CD8-positive, alpha-beta memory T cell (primary cell): Measurements from ENCODE around the gene ZNF770. TPM values are rescaled to one million over a fixed set of nuclear protein-coding genes. Genes with fewer than 3 reads are reported as not detected.
A peak's percentile ranks its signal among the peaks of the same experiment; 100 is the strongest.
"Not testable (repeated sequence)": the region's sequence is repeated elsewhere in the genome, so short reads cannot be mapped to it uniquely, and the experiment has no call there.

Experiments
- CTCF ChIA-PET: fragments of 350-600 bp; sonication (Branson Sonifier 250); formaldehyde crosslinking; loops from one replicate; lab custom pipeline; 2021; ENCODE audit warnings: antibody characterized with exemption; lab: Charles Lee
- POLR2A ChIA-PET: fragments of 350-600 bp; sonication (Branson Sonifier 250); formaldehyde crosslinking; loops from one replicate; lab custom pipeline; 2021; ENCODE audit warnings: antibody characterized with exemption; lab: Charles Lee
- DNase-seq, 5 donors: peaks; one replicate each; pipeline versions ENCODE4 v3.0.0 to v3.0.0-alpha.2; 2020 to 2022; ENCODE audit warnings: mixed read lengths in 1 of 5
- H3K27ac ChIP-seq: one replicate; pipeline ENCODE4 v1.7.0; 2013; ENCODE audit warnings: low read depth, mild to moderate bottlenecking, low read length, moderate library complexity
- H3K27me3 ChIP-seq: 2 replicates; pipeline ENCODE4 v1.7.0; 2013; ENCODE audit warnings: low read length, mild to moderate bottlenecking; ENCODE audit not compliant: insufficient read depth, poor library complexity, severe bottlenecking
- H3K36me3 ChIP-seq: 2 replicates; pipeline ENCODE4 v1.7.0; 2013; ENCODE audit warnings: mild to moderate bottlenecking, low read length, moderate library complexity; ENCODE audit not compliant: insufficient read depth
- H3K4me1 ChIP-seq: 2 replicates; pipeline ENCODE4 v1.7.0; 2013; ENCODE audit warnings: mild to moderate bottlenecking, low read length, moderate library complexity; ENCODE audit not compliant: insufficient read depth
- H3K4me3 ChIP-seq: 2 replicates; pipeline ENCODE4 v1.7.0; 2013; ENCODE audit warnings: mild to moderate bottlenecking, low read length
- H3K9me3 ChIP-seq: 2 replicates; pipeline ENCODE4 v1.7.0; 2013; ENCODE audit warnings: mild to moderate bottlenecking, low read length
- H3K27ac Mint-ChIP-seq, 8 donors: one replicate each; pipeline ENCODE4 v1.8.0; 2020 to 2021; ENCODE audit warnings: mixed read lengths in 8 of 8, mild to moderate bottlenecking in 6 of 8, inconsistent platforms in 3 of 8, moderate library complexity in 3 of 8
- H3K27me3 Mint-ChIP-seq, 2 donors: one replicate each; pipeline ENCODE4 v1.8.0; 2020 to 2021; ENCODE audit warnings: mixed read lengths in 2 of 2, mild to moderate bottlenecking in 1 of 2, moderate library complexity in 1 of 2
- H3K36me3 Mint-ChIP-seq, 3 donors: one replicate each; pipeline ENCODE4 v1.8.0; 2020 to 2021; ENCODE audit warnings: mixed read lengths in 3 of 3, inconsistent platforms in 1 of 3, mild to moderate bottlenecking in 1 of 3
- H3K4me1 Mint-ChIP-seq, 3 donors: one replicate each; pipeline ENCODE4 v1.8.0; 2020 to 2021; ENCODE audit warnings: mixed read lengths in 3 of 3, inconsistent platforms in 1 of 3, mild to moderate bottlenecking in 1 of 3
- H3K4me3 Mint-ChIP-seq, 7 donors: one replicate each; pipeline ENCODE4 v1.8.0; 2020 to 2021; ENCODE audit warnings: mixed read lengths in 7 of 7, mild to moderate bottlenecking in 6 of 7, moderate library complexity in 4 of 7, inconsistent platforms in 2 of 7
- H3K9me3 Mint-ChIP-seq, 5 donors: one replicate each; pipeline ENCODE4 v1.8.0; 2020 to 2022; ENCODE audit warnings: mixed read lengths in 5 of 5, mild to moderate bottlenecking in 3 of 5, moderate library complexity in 2 of 5, inconsistent platforms in 1 of 5
- polyA plus RNA-seq: library from polyadenylated mRNA; unstranded; fragments of 300-500 nt; fragmentation: Illumina TruSeq; gene quantifications from one replicate; pipeline ENCODE4 v1.2.3, GENCODE V29; 2021
- total RNA-seq, 2 experiments: library from RNA; stranded (reverse); gene quantifications; one replicate each; pipeline ENCODE4 v1.2.3, GENCODE V29; 2021

The ZNF770 gene
- total and polyA plus RNA-seq, 3 experiments from 2014 or later = 63.6 to 112 (median 68.0) TPM

- H3K4me3 ChIP-seq = peak overlapping the region; percentile 96
- not testable (repeated sequence) for H3K9me3 Mint-ChIP-seq
These were observed 17.9 kb downstream of the ZNF770 start for GRCh38 chr15:34970098-34970643.

DNA sequence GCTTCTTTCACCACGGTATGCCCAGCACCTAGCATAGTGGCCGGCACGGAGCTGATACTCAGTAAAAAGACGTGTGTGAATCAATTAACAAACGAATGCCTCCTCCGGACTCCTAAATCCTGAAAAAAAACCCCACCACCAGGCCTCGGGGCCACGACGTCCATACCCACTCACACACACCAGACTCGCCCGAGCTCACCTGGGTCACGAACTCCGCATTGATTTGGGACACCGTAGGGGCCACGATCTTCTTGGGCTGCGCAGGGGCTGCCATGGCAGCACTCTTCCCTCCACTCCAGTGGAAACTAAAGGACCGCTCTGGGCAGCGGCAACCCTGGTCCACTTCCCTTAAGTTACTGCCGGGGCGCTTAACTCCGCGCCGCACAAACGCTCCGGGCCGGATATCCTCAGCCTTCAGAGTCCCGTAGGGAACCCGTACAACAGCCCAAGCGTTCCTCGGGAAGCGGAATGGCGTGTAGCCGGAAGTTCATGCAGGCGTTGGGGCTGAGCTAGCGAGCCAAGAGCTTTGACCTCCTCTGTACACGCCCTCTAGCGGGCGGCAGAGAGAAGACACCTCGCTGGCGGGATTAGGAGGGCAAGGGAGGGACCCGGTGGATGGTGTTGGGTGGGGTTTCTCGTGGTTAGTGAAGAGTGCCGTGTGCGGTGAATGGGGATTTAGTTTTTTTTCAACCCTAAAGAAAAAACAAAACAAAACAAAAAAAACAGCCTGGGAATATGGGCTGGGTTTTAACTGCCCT lies 18.6 kb downstream of the ZNF770 start, which contains the start of gene AQR:
Gene AQR, minus strand, starts transcription at position 403 of the 758 bp plus-strand sequence. Its CDS starts 129 bp downstream, at position 274.
- Mint-ChIP-seq H3K4me3 (peak within 1 kb of the TSS; percentile 97 to 100 (median 99)), H3K9me3 (no peaks in the 10 kb centered on the region), H3K4me1 (peaks cover 46 to 55% (median 54%) of the 10 kb centered on the region in 3 donors), H3K36me3 (peaks cover 0 to 27% (median 5%) of the 10 kb centered on the region in 3 donors), H3K27me3 (no peaks in the 10 kb centered on the region), H3K27ac (peak within 1 kb of the TSS; percentile 83 to 99 (median 96))
- Histone ChIP-seq H3K4me3 (peak within 1 kb of the TSS; percentile 96), H3K9me3 (no peaks in the 10 kb centered on the region), H3K4me1 (peaks cover 25% of the 10 kb centered on the region), H3K27ac (peak within 1 kb of the TSS; percentile 88), H3K27me3 (no peaks in the 10 kb centered on the region), H3K36me3 (peaks cover 3% of the 10 kb centered on the region)
- POLR2A ChIA-PET = interaction anchor here (0.5 to 3.3 kb wide), 3 partner anchors 15 to 30 kb away, joined by 3 to 71 read pairs (median 3); partner anchors contain the start of gene ZNF770
- DNase-seq = peak; percentile 86 to 94 (median 89)
- CTCF ChIA-PET = interaction anchor here (0.6 to 2.4 kb wide), 11 partner anchors 12 to 760 kb away, joined by 3 to 77 read pairs (median 3); partner anchors contain the start of gene ZNF770

More at GRCh38 chr15:34970098-34970643, 17.9 kb downstream of the ZNF770 start:
- Mint-ChIP-seq H3K4me3 (peak overlapping the region; percentile 97 to 100 (median 99)), H3K27ac (peak overlapping the region; percentile 83 to 99 (median 96)), H3K36me3 (peaks cover 0 to 24% (median 5%) of the 10 kb centered on the region in 3 donors), H3K4me1 (peaks cover 40 to 48% (median 47%) of the 10 kb centered on the region in 3 donors)
- not testable (repeated sequence) for H3K27me3 ChIP-seq, H3K9me3 ChIP-seq, H3K36me3 ChIP-seq, DNase-seq, H3K27me3 Mint-ChIP-seq
- POLR2A ChIA-PET = interaction anchor here (1.1 to 3.3 kb wide), 2 partner anchors 18 to 31 kb away, joined by 3 to 71 read pairs; partner anchors contain the start of gene ZNF770
- CTCF ChIA-PET = interaction anchor here (0.8 to 2.4 kb wide), 9 partner anchors 12 to 761 kb away, joined by 3 to 77 read pairs (median 3); partner anchors contain the start of gene ZNF770
- Histone ChIP-seq H3K4me1 (peaks cover 25% of the 10 kb centered on the region), H3K27ac (peak overlapping the region; percentile 88)

DNA sequence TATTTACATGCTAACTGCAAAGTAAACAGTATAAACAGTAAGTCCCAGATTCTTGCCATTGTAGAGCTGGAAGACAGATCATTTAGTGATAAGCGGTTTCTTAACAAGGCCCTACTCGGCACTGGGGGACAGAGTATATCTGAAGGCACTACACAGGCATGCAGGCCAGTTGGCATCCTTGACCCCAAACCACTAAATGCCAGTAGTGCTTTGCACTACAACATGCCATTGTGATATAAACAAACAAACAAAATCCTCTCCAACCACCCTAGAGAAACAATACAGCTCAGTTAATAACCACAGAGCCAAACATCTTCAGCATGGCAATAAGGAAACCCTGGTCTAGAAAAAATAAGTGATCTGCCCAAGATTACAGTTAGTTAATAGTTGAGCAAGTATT lies 23.8 kb downstream of the ZNF770 start:
- Mint-ChIP-seq H3K9me3 (no peaks in the 10 kb centered on the region), H3K27me3 (no peaks in the 10 kb centered on the region), H3K36me3 (peaks cover 6 to 60% (median 13%) of the 10 kb centered on the region in 3 donors), H3K4me3 (peak overlapping the region in 1 of 7 donors; percentile 4), H3K27ac (peak overlapping the region in 3 of 8 donors; percentile 8 to 44 (median 26)), H3K4me1 (peaks cover 52 to 71% (median 70%) of the 10 kb centered on the region in 3 donors)
- CTCF ChIA-PET = no interaction called here
- Histone ChIP-seq H3K9me3 (no peaks in the 10 kb centered on the region), H3K4me3 (no peak overlapping the region), H3K36me3 (peaks cover 6% of the 10 kb centered on the region), H3K4me1 (peaks cover 25% of the 10 kb centered on the region), H3K27me3 (no peaks in the 10 kb centered on the region), H3K27ac (no peak overlapping the region)
- POLR2A ChIA-PET = interaction anchor here (0.7 kb wide), 1 partner anchor 23 kb away, joined by 6 read pairs; no protein-coding TSS in a partner anchor
- no peak for DNase-seq

- ChIA-PET POLR2A (no interaction called here), CTCF (interaction anchor here (0.6 kb wide), 1 partner anchor 111 kb away, joined by 3 read pairs; no protein-coding TSS in a partner anchor)
- H3K36me3 Mint-ChIP-seq = peaks cover 8 to 58% (median 11%) of the 10 kb centered on the region in 3 donors
- no peak overlapping the region for H3K4me3 Mint-ChIP-seq
- Histone ChIP-seq H3K4me1 (no peaks in the 10 kb centered on the region), H3K27ac (no peak overlapping the region), H3K27me3 (no peaks in the 10 kb centered on the region), H3K9me3 (no peaks in the 10 kb centered on the region), H3K36me3 (peaks cover 7% of the 10 kb centered on the region), H3K4me3 (no peak overlapping the region)
- no peak for DNase-seq
- H3K9me3 Mint-ChIP-seq = no peaks in the 10 kb centered on the region
- peaks cover 5 to 23% (median 12%) of the 10 kb centered on the region in 3 donors for H3K4me1 Mint-ChIP-seq
- H3K27ac Mint-ChIP-seq = peak overlapping the region in 2 of 8 donors; percentile 46 to 58
- H3K27me3 Mint-ChIP-seq = no peaks in the 10 kb centered on the region
These were observed 34.2 kb downstream of the ZNF770 start for GRCh38 chr15:34953851-34954250.

GRCh38 chr15:34952481-34952880 lies 35.6 kb downstream of the ZNF770 start:
- POLR2A ChIA-PET = no interaction called here
- H3K4me1 Mint-ChIP-seq = peaks cover 5 to 20% (median 11%) of the 10 kb centered on the region in 3 donors
- Histone ChIP-seq H3K9me3 (no peaks in the 10 kb centered on the region), H3K4me3 (no peak overlapping the region), H3K4me1 (no peaks in the 10 kb centered on the region), H3K36me3 (peaks cover 7% of the 10 kb centered on the region), H3K27me3 (no peaks in the 10 kb centered on the region), H3K27ac (no peak overlapping the region)
- no peaks in the 10 kb centered on the region for H3K9me3 Mint-ChIP-seq
- no peak for DNase-seq
- CTCF ChIA-PET = interaction anchor here (1.0 kb wide), 2 partner anchors 17 to 32 kb away, joined by 3 read pairs; partner anchors contain the start of gene AQR
- H3K36me3 Mint-ChIP-seq = peaks cover 8 to 59% (median 14%) of the 10 kb centered on the region in 3 donors
- no peak overlapping the region for H3K4me3 Mint-ChIP-seq
- peak overlapping the region in 1 of 8 donors; percentile 35 for H3K27ac Mint-ChIP-seq
- H3K27me3 Mint-ChIP-seq = no peaks in the 10 kb centered on the region

DNA sequence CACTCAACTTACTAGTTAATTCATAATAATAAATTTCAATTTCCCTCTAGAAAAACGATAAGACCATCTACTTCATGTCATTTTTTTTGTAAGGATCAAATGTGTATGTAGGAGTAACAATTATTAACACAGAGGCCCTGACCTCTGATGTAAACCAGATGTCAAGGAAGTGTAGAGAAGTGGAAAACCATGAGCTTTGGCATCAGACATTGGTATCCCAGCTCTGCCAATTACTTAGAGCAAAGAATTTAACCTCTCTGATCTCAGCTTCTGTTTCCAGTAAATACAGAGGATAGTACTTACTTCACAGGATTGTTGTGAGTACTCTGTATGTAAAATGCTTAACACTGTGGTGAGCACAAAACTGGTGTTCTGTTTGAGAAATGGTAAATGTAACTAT lies 36.1 kb downstream of the ZNF770 start:
- no peaks in the 10 kb centered on the region for H3K27me3 ChIP-seq

GRCh38 chr15:34944936-34945335 lies 43.2 kb downstream of the ZNF770 start:
- H3K27me3 Mint-ChIP-seq = no peaks in the 10 kb centered on the region
- DNase-seq = no peak
- H3K27ac Mint-ChIP-seq = peak overlapping the region in 4 of 8 donors; percentile 15 to 20 (median 18)
- POLR2A ChIA-PET = no interaction called here
- no peaks in the 10 kb centered on the region for H3K4me1 ChIP-seq
- H3K4me3 Mint-ChIP-seq = no peak overlapping the region
- H3K4me3 ChIP-seq = no peak overlapping the region
- no peaks in the 10 kb centered on the region for H3K27me3 ChIP-seq
- CTCF ChIA-PET = interaction anchor here (0.8 to 1.0 kb wide), 2 partner anchors 12 to 37 kb away, joined by 3 read pairs; no protein-coding TSS in a partner anchor
- peaks cover 0 to 6% (median 0%) of the 10 kb centered on the region in 3 donors for H3K4me1 Mint-ChIP-seq
- no peak overlapping the region for H3K27ac ChIP-seq
- H3K36me3 Mint-ChIP-seq = peaks cover 0 to 64% (median 17%) of the 10 kb centered on the region in 3 donors
- peaks cover 18% of the 10 kb centered on the region for H3K36me3 ChIP-seq
- H3K9me3 ChIP-seq = no peaks in the 10 kb centered on the region
- H3K9me3 Mint-ChIP-seq = no peaks in the 10 kb centered on the region

More for the DNA sequence above, 36.1 kb downstream of the ZNF770 start:
- POLR2A ChIA-PET = no interaction called here
- CTCF ChIA-PET = interaction anchor here (1.0 kb wide), 1 partner anchor 32 kb away, joined by 3 read pairs; no protein-coding TSS in a partner anchor
- Histone ChIP-seq H3K4me1 (no peaks in the 10 kb centered on the region), H3K27ac (no peak overlapping the region), H3K9me3 (no peaks in the 10 kb centered on the region), H3K36me3 (peaks cover 7% of the 10 kb centered on the region), H3K4me3 (no peak overlapping the region)
- no peak overlapping the region for H3K4me3 Mint-ChIP-seq
- H3K27me3 Mint-ChIP-seq = no peaks in the 10 kb centered on the region
- peak overlapping the region in 1 of 8 donors; percentile 35 for H3K27ac Mint-ChIP-seq
- DNase-seq = no peak
- H3K9me3 Mint-ChIP-seq = no peaks in the 10 kb centered on the region
- H3K4me1 Mint-ChIP-seq = peaks cover 5 to 20% (median 11%) of the 10 kb centered on the region in 3 donors
- peaks cover 8 to 60% (median 15%) of the 10 kb centered on the region in 3 donors for H3K36me3 Mint-ChIP-seq
